H1 (cell line): Measurements from ENCODE around the gene FAM120B. TPM values are rescaled to one million over a fixed set of nuclear protein-coding genes. Genes with fewer than 3 reads are reported as not detected.

ENCODE experiments used
- CHD2 ChIP-seq: IDR thresholded peaks from 2 replicates; pipeline ENCODE4 v1.6.1; 2012; ENCODE audit warnings: low read length, improper control_type of control experiment
- CHD7 ChIP-seq: fragments of 300-600 bp; sonication (generic); IDR thresholded peaks from 2 replicates; pipeline ENCODE4 v1.7.1; 2012; ENCODE audit warnings: low read length, moderate library complexity, mild to moderate bottlenecking, inconsistent platforms; ENCODE audit not compliant: insufficient replicate concordance
- GTF2F1 ChIP-seq: IDR thresholded peaks from 2 replicates; pipeline ENCODE4 v1.6.1; 2012; ENCODE audit warnings: low read depth, low read length, improper control_type of control experiment, borderline replicate concordance
- polyA plus RNA-seq, 7 experiments: library from polyadenylated mRNA; depleted of rRNA in 3 of 7; stranded (reverse) in 5 of 7; unstranded in 2 of 7; fragments of >200 nt in 5 of 7; fragments of 200-250 nt in 2 of 7; gene quantifications; 1 replicate in 5 of 7; 2 replicates in 1 of 7; 4 replicates in 1 of 7; pipeline versions ENCODE4 v1.2.1 to v1.2.3, GENCODE V29; 2011 to 2013; ENCODE audit warnings: missing spikeins in 2 of 7, mixed read lengths in 2 of 7
- total RNA-seq: library from RNA; stranded (reverse); fragmentation: NEBNext Ultra II Directional; extraction: Animal tissue kit (Norgen Biotek cat#: 25700); gene quantifications from 2 replicates; pipeline ENCODE4 v1.2.1, GENCODE V29; 2021

The FAM120B gene
- total and polyA plus RNA-seq, 2 of the 8 experiments (the other 6 are each of a cell fraction or from before 2014, with no cell fraction given), result 5.1 to 12.5 TPM

DNA sequence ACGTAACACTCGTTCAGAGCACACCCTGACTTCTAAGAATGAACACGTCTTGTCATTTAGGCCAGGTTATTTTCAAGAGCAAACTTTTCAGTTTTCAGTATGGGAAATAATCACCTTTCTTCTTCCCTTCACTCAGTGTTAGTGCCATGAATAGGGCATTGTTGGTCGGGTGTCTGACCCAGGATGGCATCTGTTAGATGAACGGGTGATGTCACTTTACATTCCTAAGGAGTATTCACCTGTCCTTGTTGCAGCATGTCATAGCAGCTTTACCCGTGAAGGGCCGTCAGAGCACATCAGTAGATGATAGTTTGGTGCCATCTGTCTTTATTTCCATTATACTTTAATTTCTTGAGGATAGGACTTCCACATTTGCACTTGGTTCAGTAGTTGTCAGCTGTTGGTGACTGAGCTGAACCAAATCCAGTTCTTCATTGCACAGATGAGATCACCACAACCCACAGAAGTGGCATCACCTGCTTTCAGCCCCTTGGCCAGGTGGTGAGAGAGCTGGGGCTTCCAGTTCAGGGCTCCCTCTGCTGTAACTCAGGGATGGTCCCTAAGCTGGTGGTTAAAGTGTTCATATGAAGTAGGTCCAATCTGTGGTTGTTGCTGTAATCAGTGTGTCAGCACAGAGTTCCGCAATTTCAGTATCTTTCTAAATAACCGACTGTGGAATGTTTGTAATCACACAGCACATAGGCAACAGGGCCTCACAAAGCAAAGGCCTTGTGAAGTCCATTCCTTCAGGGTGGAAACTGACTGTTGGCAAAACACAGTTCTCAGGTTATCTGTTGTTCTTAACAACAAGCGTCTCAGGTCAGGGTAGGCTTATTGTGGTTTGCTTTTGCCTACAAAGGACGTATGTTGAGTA, 68.2 kb downstream of the FAM120B start (continued):
- no peak for TF ChIP-seq CHD7
- no peak for TF ChIP-seq GTF2F1
- no peak for TF ChIP-seq CHD2
